Endothelial cell of umbilical vein (primary cell): ENCODE results near the gene ADGRL3. TPM values are rescaled to one million over a fixed set of nuclear protein-coding genes. Genes with fewer than 3 reads are reported as not detected.

ENCODE experiments used
- BruUV-seq: library from RNA; stranded (reverse); fragments of 400-500 nt; replicated peaks from 2 replicates; lab custom pipeline; 2021; lab: Mats Ljungman, UMichigan
- CTCF ChIA-PET: fragments of 300-600, 350-600 bp; sonication (Branson Sonifier 250); formaldehyde crosslinking; loops from one replicate; lab custom pipeline; 2021; ENCODE audit warnings: antibody characterized with exemption, inconsistent platforms; lab: Charles Lee
- POLR2A ChIA-PET: fragments of 300-600, 350-600 bp; sonication (Branson Sonifier 250); formaldehyde crosslinking; loops from one replicate; lab custom pipeline; 2021; ENCODE audit warnings: antibody characterized with exemption, inconsistent platforms; lab: Charles Lee
- DNase-seq: peaks from one replicate; pipeline ENCODE4 v3.0.0-alpha.2; 2011; ENCODE audit warnings: low read depth, low spot score
- FAIRE-seq: peaks from 2 replicates; lab custom pipeline; 2011; peaks lifted over from hg19 to GRCh38; lab: Jason Lieb, UNC
- H2AFZ ChIP-seq: 2 replicates; pipeline ENCODE4 v1.6.0; 2012; ENCODE audit warnings: low read depth, low read length, control low read depth, inconsistent platforms
- H3K27ac ChIP-seq: 2 replicates; pipeline ENCODE4 v1.5.1; 2011; ENCODE audit warnings: low read depth, mild to moderate bottlenecking, control low read depth, low read length, moderate library complexity; ENCODE audit not compliant: insufficient read depth
- H3K27me3 ChIP-seq, 2 experiments: 2 replicates each; pipeline versions ENCODE4 v1.6.0 to v1.6.1; 2011; ENCODE audit warnings: low read length in 2 of 2, mixed read lengths in 1 of 2; ENCODE audit not compliant: control insufficient read depth in 2 of 2, insufficient read depth in 2 of 2
- H3K36me3 ChIP-seq, 2 experiments: 2 replicates in 1 of 2; 3 replicates in 1 of 2; pipeline ENCODE4 v1.5.1; 2011; ENCODE audit warnings: low read length in 2 of 2, mild to moderate bottlenecking in 1 of 2, moderate library complexity in 1 of 2; ENCODE audit not compliant: control insufficient read depth in 2 of 2, insufficient read depth in 2 of 2; ENCODE audit errors: extremely low read depth in 1 of 2
- H3K4me1 ChIP-seq: 3 replicates; pipeline ENCODE4 v1.5.1; 2011; ENCODE audit warnings: mild to moderate bottlenecking, low read length; ENCODE audit not compliant: control insufficient read depth, insufficient read depth; ENCODE audit errors: extremely low read depth
- H3K4me2 ChIP-seq: 2 replicates; pipeline ENCODE4 v1.6.1; 2011; ENCODE audit warnings: low read length, control low read depth, mixed read lengths; ENCODE audit not compliant: insufficient read depth
- H3K4me3 ChIP-seq, 3 experiments: fragments of 200-600 bp in 1 of 3; sonication (generic), shearing (Covaris generic) in 1 of 3; replicated peaks in 1 of 3; 2 replicates each; pipeline ENCODE4 v1.5.1; 2011 to 2016; ENCODE audit warnings: control low read depth in 3 of 3, low read length in 3 of 3, mild to moderate bottlenecking in 2 of 3, inconsistent platforms in 1 of 3, low read depth in 1 of 3, moderate library complexity in 1 of 3; ENCODE audit not compliant: insufficient read depth in 1 of 3
- H3K79me2 ChIP-seq: 2 replicates; pipeline ENCODE4 v1.6.0; 2012; ENCODE audit warnings: low read length, inconsistent platforms; ENCODE audit not compliant: control insufficient read depth, insufficient read depth
- H3K9ac ChIP-seq: replicated peaks from 2 replicates; pipeline ENCODE3; 2011; ENCODE audit warnings: low read length, control low read depth; ENCODE audit not compliant: insufficient read depth; ENCODE audit errors: extremely low read depth
- H3K9me1 ChIP-seq: replicated peaks from 3 replicates; pipeline ENCODE4 v1.6.0; 2011; ENCODE audit warnings: mild to moderate bottlenecking, low read length; ENCODE audit not compliant: control insufficient read depth, insufficient read depth; ENCODE audit errors: extremely low read depth
- H3K9me3 ChIP-seq: replicated peaks from 2 replicates; pipeline ENCODE4 v1.5.1; 2012; ENCODE audit warnings: low read length, inconsistent platforms; ENCODE audit not compliant: control insufficient read depth, insufficient read depth
- H4K20me1 ChIP-seq: replicated peaks from 2 replicates; pipeline ENCODE3; 2011; ENCODE audit warnings: mild to moderate bottlenecking, low read length; ENCODE audit not compliant: control insufficient read depth, insufficient read depth; ENCODE audit errors: extremely low read depth
- CTCF ChIP-seq, 2 donors: IDR thresholded peaks; 1 replicate in 1 of 2; 2 replicates in 1 of 2; pipeline ENCODE4 v1.5.1; 2011; ENCODE audit warnings: low read length in 2 of 2, mild to moderate bottlenecking in 2 of 2, moderate library complexity in 2 of 2, control low read depth in 1 of 2, inconsistent platforms in 1 of 2, low read depth in 1 of 2; ENCODE audit not compliant: insufficient read depth in 1 of 2; ENCODE audit errors: extremely low read depth in 1 of 2
- EZH2 ChIP-seq: IDR thresholded peaks from 2 replicates; pipeline ENCODE4 v1.6.1; 2012; ENCODE audit warnings: borderline replicate concordance, low read depth, mild to moderate bottlenecking, moderate library complexity, low read length, inconsistent platforms; ENCODE audit not compliant: severe bottlenecking
- FOS ChIP-seq: IDR thresholded peaks from 2 replicates; pipeline ENCODE4 v1.6.1; 2011; ENCODE audit warnings: mild to moderate bottlenecking, low read length, moderate library complexity, borderline replicate concordance; ENCODE audit not compliant: insufficient read depth
- GATA2 ChIP-seq: IDR thresholded peaks from 2 replicates; pipeline ENCODE4 v1.7.0; 2011; ENCODE audit warnings: low read depth, mild to moderate bottlenecking, moderate library complexity, mixed read lengths, low read length; ENCODE audit not compliant: insufficient read length, insufficient read depth
- JUN ChIP-seq: IDR thresholded peaks from 2 replicates; pipeline ENCODE4 v1.6.1; 2011; ENCODE audit warnings: borderline replicate concordance, low read depth; ENCODE audit not compliant: insufficient read length, insufficient read depth
- MAX ChIP-seq: IDR thresholded peaks from 2 replicates; pipeline ENCODE4 v1.6.1; 2011; ENCODE audit not compliant: insufficient read depth, insufficient read length
- MYC ChIP-seq: IDR thresholded peaks from one replicate; pipeline ENCODE4 v1.6.1; 2011; ENCODE audit warnings: mild to moderate bottlenecking, low read depth, low read length
- POLR2A ChIP-seq: IDR thresholded peaks from 2 replicates; pipeline ENCODE4 v1.6.1; 2012; ENCODE audit warnings: low read depth, mild to moderate bottlenecking, control low read depth, low read length
- POLR2AphosphoS5 ChIP-seq: IDR thresholded peaks from 2 replicates; pipeline ENCODE4 v1.6.1; 2012; ENCODE audit warnings: low read depth, mild to moderate bottlenecking, control low read depth, low read length, moderate library complexity; ENCODE audit not compliant: insufficient read depth
- dilution Hi-C: fragments of 300-500 bp; cut with MboI; formaldehyde crosslinking; loops from one replicate; pipeline ENCODE4 v1.15.0; 2019; ENCODE audit warnings: low sequenced_read_pairs; ENCODE audit not compliant: extremely low pct_ligation_motif_present
- intact Hi-C: fragments of 100-400 bp; cut with micrococcal nuclease; formaldehyde crosslinking; loops from one replicate; pipeline ENCODE4 v1.10.0; 2022
- polyA plus RNA-seq, 4 experiments: library from polyadenylated mRNA; depleted of rRNA in 3 of 4; stranded (reverse) in 3 of 4; unstranded in 1 of 4; fragments of >200 nt; gene quantifications; 2 replicates each; pipeline versions ENCODE4 v1.2.1 to v1.2.3, GENCODE V29; 2011 to 2012; ENCODE audit warnings: missing spikeins in 1 of 4
- total RNA-seq: library from RNA; stranded (reverse); gene quantifications from 2 replicates; pipeline ENCODE4 v1.2.3, GENCODE V29; 2021

ADGRL3 gene
- total and polyA plus RNA-seq, 2 donors (not counting 3 experiments of a cell fraction or from before 2014, with no cell fraction given) = not detected

DNA sequence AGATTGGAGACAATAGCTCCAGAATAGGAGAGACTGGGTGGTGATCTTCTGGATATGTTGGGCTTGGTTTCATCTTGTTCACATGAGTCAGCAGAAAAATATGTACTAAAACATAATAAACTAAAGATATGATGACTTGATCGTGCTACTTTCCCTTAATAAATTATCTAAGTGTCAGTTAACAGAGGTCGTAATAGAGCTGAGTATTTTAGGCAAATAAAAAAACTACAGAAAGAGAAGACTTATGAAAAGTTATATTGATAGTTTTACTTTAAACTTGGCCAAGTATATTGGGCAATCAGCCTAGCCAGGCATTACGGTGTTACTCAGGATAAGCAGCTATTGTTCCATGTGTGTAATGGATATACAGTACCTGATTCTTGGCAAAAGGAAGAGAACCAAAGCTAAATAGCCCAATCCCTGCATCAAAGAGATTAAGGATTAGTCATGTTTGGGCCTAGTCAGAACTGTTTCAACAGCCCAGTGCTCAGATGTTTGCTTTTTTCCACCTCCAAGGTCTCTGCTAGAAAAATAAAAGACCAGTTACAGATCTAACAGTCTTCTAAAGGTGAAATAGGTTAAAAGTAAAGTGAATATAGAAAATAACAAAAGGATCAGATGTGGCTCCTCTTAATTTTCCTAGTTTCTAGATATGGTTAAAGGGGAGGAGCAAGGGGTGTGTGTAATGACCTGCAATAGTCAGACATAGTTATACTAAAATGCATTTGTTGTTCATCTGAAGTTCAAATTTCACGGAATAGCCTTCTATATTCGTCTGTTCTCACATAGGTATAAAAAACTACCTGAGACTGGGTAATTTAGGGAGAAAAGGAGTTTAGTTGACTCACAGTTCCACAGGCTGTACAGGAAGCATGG lies 262.6 kb downstream of the ADGRL3 start:
- dilution Hi-C loops = no loop called here
- no peak overlapping the region for H3K9ac ChIP-seq
- H3K27ac ChIP-seq = peak overlapping the region; percentile 23
- no peaks in the 10 kb centered on the region for H3K9me1 ChIP-seq
- H4K20me1 ChIP-seq = no peaks in the 10 kb centered on the region
- no peak overlapping the region for H3K4me3 ChIP-seq
- no peak for TF ChIP-seq MYC
- no peak for TF ChIP-seq MAX
- no peak for TF ChIP-seq POLR2AphosphoS5
- no peak for TF ChIP-seq GATA2
- no peak for TF ChIP-seq CTCF (IDR thresholded peaks at IDR 0.05; ENCODE audit: extremely low read depth in 1 of 2, insufficient read depth in 1 of 2, low read depth in 1 of 2, low read length in 2 of 2)
- no peak for TF ChIP-seq POLR2A
- no peak for TF ChIP-seq FOS
- no peak for TF ChIP-seq EZH2
- no peak for TF ChIP-seq JUN
- H3K79me2 ChIP-seq = no peaks in the 10 kb centered on the region
- ChIA-PET POLR2A (no interaction called here), CTCF (no interaction called here)
- H3K4me1 ChIP-seq = peaks cover 23% of the 10 kb centered on the region
- no peaks in the 10 kb centered on the region for H3K27me3 ChIP-seq
- H2AFZ ChIP-seq = peak overlapping the region; percentile 62
- no TSS peak for BruUV-seq
- intact Hi-C loops = no loop called here
- H3K9me3 ChIP-seq = no peaks in the 10 kb centered on the region
- peak; percentile 53 for DNase-seq
- no peaks in the 10 kb centered on the region for H3K36me3 ChIP-seq
- no peak for FAIRE-seq
- H3K4me2 ChIP-seq = peak overlapping the region; percentile 42
